ENCODE results near the gene ITGB1BP1. TPM values are rescaled to one million over a fixed set of nuclear protein-coding genes. Genes with fewer than 3 reads are reported as not detected.

Gene ITGB1BP1
- total RNA-seq, 3 donors from 2014 or later: 34.7 to 78.3 (median 41.0) TPM

DNA sequence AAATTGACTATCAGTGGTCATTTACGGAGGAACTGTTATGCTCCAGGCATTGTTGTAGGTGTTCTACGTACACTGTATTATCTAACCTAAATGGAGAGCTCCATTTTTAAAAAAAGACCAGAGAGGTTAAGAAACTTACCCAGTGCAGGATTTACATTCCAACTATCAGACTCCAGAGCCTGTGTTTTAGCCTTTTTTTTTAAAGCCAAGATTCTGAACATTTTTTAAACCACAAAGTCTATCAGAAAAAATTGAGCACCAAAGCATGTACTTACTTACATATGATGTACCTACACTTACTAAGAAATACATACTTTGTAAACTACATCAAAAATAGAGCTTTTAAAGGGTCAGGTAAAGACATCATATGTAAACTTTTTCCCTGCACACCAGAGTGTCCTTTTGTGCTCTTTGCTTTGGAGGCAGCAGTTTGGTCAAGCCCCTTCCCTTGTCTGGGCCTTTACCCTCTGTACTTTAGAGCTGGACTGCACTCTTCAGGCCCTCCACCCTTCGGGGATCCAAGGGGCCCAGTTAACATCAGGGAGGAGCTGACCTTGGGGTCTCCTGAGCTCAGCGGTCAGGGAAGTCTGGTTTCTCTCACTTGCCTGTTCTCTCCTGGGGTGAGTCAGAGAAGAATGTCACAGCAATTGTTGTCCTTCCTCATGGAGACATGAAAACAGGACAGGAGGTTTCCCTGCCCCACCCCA, 58.4 kb downstream of the ITGB1BP1 start:
- DNase-seq (no peak), ATAC-seq (no peak)
- H3K4me1 ChIP-seq (ENCODE audit: low read depth): no peaks in the 10 kb centered on the region
- intact Hi-C loops (cut with DNase I, micrococcal nuclease): no loop called here
- TF ChIP-seq, protein P1, sequence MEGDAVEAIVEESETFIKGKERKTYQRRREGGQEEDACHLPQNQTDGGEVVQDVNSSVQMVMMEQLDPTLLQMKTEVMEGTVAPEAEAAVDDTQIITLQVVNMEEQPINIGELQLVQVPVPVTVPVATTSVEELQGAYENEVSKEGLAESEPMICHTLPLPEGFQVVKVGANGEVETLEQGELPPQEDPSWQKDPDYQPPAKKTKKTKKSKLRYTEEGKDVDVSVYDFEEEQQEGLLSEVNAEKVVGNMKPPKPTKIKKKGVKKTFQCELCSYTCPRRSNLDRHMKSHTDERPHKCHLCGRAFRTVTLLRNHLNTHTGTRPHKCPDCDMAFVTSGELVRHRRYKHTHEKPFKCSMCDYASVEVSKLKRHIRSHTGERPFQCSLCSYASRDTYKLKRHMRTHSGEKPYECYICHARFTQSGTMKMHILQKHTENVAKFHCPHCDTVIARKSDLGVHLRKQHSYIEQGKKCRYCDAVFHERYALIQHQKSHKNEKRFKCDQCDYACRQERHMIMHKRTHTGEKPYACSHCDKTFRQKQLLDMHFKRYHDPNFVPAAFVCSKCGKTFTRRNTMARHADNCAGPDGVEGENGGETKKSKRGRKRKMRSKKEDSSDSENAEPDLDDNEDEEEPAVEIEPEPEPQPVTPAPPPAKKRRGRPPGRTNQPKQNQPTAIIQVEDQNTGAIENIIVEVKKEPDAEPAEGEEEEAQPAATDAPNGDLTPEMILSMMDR (IDR thresholded peaks at IDR 0.05): no peak
- no peak overlapping the region for H3K4me3 ChIP-seq
- no peaks in the 10 kb centered on the region for H3K36me3 ChIP-seq (ENCODE audit: low read depth)
- no peaks in the 10 kb centered on the region for H3K9me3 ChIP-seq

DNA sequence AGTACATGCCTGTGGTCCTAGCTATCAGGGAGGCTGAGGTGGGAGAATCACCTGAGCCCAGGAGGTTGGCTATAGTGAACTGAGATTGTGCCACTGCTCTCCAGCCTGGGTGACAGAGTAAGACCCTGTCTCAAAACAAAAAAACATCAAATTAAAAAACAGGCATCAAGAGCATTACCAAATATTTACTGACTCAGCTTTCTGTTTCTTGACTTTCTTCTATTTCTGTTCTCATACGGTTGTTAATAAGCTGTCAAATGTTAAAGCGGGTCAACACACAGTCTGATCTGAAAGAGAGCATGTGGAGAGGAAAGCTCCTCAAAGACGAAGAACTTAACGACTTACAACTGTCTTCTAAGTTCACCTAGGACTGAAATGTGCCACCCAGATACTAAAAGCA, 59.0 kb downstream of the ITGB1BP1 start:
- intact Hi-C loops (cut with DNase I, micrococcal nuclease): no loop called here
- H3K4me1 ChIP-seq (ENCODE audit: low read depth): no peaks in the 10 kb centered on the region
- no peaks in the 10 kb centered on the region for H3K36me3 ChIP-seq (ENCODE audit: low read depth)
- no peak for ATAC-seq
- no peaks in the 10 kb centered on the region for H3K9me3 ChIP-seq
- no peak overlapping the region for H3K4me3 ChIP-seq
- no peak for DNase-seq
- TF ChIP-seq, protein P1 (IDR thresholded peaks at IDR 0.05): no peak

DNA sequence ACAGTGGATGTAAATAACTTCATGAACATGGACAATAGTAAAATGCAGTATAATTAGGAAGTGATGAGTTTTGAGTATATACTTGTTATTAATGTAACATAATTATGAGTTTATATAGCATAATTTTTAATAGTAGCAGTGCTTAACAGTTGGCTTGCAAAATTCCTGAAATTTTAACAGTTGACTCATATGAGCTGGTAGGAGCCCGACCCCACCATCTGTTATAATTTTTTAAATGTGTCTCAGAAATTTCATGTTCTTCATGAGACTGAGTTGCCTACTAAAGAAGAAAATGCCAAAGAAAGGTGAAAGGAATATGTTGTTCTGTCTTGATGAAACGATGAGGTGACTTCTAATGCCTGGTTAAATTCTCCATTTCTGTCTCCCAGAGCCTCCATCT, 62.6 kb downstream of the ITGB1BP1 start:
- DNase-seq (no peak), ATAC-seq (no peak)
- Histone ChIP-seq H3K36me3 (ENCODE audit: low read depth) (no peaks in the 10 kb centered on the region), H3K9me3 (no peaks in the 10 kb centered on the region), H3K4me3 (no peak overlapping the region), H3K4me1 (ENCODE audit: low read depth) (no peaks in the 10 kb centered on the region)
- TF ChIP-seq, protein P1 (IDR thresholded peaks at IDR 0.05): no peak
- intact Hi-C loops (cut with DNase I, micrococcal nuclease): no loop called here

DNA sequence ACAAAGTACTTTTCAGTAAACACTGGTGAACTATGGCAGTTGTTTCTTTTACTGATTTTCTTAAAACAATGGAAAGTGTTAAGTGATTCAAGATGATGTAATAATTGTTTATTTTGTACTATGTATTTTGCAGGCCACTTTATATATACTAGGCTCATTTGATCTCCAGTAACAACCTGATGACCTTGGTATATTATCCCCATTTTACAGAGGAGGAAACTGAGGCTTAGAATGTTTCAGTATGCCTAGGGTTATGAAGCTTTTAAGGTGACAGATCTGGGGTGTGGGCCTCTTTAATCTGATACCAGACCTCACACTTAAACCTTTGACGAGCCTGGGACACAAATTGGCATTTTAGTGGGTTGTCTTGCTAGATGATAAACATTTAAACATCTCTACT, 63.2 kb downstream of the ITGB1BP1 start:
- no peak for DNase-seq
- intact Hi-C loops (cut with DNase I, micrococcal nuclease): no loop called here

DNA sequence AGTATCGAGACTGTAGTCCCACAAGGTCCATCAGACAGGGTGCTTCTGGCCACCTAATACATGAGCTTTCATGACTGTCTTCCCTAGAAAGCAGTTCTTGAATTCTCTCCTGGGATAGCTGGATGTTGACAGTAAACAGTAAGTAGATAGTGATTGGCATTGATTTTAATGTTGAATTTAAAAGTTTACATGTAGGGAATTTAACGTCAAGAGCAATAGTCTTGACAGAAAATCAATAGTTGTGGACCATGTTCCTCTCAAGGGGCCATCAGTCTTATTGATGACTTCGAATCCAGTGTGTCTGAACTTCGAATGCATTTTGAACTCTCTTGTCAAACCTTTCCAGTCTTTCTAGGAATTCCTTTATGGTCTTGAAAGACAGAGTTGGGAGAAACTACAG, 63.9 kb downstream of the ITGB1BP1 start:
- ATAC-seq: no peak
- Histone ChIP-seq H3K4me1 (ENCODE audit: low read depth) (no peaks in the 10 kb centered on the region), H3K36me3 (ENCODE audit: low read depth) (no peaks in the 10 kb centered on the region), H3K4me3 (no peak overlapping the region), H3K9me3 (no peaks in the 10 kb centered on the region)
- intact Hi-C loops (cut with DNase I, micrococcal nuclease): no loop called here
- DNase-seq: no peak
- TF ChIP-seq, protein P1 (IDR thresholded peaks at IDR 0.05): no peak

More for the DNA sequence above, 63.2 kb downstream of the ITGB1BP1 start:
- Histone ChIP-seq H3K4me3 (no peak overlapping the region), H3K36me3 (ENCODE audit: low read depth) (no peaks in the 10 kb centered on the region), H3K4me1 (ENCODE audit: low read depth) (no peaks in the 10 kb centered on the region), H3K9me3 (no peaks in the 10 kb centered on the region)
- ATAC-seq: no peak
- TF ChIP-seq, protein P1 (IDR thresholded peaks at IDR 0.05): no peak

All from mucosa of descending colon (tissue), 3 donors.